ENCODE data around the gene LARGE1.

LARGE1 gene

GRCh38 chr22:33913188-33913587, 7.1 kb downstream of the LARGE1 start:
- no peak for DNase-seq (ENCODE audit: low spot score)

DNA sequence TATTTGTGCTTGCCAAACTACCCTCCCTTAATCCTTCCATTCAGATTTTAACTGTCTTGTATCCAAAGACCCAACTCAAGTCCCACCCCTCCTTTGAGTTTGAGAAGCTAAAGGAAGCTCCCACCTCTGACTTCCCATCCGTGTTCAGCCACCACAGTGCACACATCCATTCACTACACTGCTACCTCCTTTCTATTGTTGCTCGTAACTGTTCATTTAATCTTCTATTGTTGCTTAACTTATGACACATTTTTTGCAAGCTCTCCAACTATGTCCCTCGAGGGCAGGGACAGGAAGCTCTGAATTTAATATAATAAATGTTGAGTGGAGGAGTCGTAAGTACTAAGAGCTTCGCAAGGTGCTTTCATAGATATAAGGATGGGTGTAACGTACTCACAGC, 10.4 kb downstream of the LARGE1 start:
- no peak for DNase-seq (ENCODE audit: low spot score)

DNA sequence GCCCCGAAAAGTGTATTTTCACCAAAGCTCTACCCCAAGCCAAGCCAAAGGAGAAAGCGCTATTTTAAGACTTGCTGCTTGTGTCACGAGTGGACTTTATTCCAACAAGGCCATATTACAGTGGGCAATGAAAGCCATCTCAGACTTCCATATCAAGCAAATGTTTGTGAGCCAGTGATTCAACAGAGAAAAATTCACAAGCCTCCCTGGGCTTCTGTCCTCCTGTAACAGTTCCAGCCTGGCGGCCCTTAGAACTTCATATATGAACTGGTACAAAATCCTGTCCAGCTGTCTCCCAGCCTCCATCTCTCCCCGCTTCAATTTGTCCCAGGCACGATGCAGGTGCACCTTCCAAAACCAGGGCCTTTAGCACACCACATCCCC, 11.2 kb downstream of the LARGE1 start:
- DNase-seq (ENCODE audit: low spot score) = no peak

DNA sequence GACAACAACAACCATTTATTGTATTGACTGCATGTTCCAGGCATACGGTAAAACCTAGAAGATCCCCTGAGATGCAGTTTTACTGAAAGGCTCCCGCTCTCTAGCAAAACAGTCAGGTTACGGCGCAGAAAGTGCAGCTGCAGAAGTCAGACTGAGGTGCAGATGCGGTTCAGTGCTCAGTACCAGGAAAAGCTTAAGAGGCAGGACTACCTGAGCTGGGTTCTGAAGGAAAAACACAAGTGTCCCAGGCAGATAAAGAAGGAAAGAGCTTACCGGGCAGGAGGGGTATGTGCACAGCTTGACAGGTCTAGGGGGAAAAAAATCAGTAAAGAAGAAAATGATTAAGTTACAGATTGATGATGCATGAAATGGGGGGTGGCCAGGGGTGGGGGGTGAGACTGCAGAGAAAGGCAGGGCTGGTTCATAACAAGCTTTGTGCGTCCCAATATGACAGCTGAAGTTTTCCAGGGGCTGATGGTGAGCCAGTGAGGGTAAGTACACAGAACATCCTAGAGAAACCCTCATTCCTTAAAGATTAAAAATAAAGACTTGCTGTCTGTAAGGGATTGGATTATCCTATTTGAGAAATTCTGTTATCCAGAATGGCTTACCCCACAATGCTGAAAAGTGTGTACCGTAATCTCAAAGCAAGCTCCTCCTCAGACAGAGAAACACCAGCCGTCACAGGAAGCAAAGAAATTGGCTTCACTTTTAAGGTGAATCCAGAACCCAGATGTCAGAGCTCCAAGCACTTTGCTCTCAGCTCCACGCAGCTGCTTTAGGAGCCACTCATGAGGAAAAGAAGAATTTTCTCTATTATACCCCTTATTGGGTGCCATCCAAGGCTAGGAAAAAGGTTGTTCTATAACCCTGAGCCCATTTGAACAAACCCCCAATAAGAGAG, 11.9 kb downstream of the LARGE1 start:
- DNase-seq (ENCODE audit: low spot score) = no peak

- no peak for DNase-seq (ENCODE audit: low spot score)
Observed at GRCh38 chr22:33906954-33907353, 13.3 kb downstream of the LARGE1 start.

GRCh38 chr22:33906475-33906874, 13.8 kb downstream of the LARGE1 start:
- DNase-seq (ENCODE audit: low spot score) = no peak

GRCh38 chr22:33903012-33903411, 17.3 kb downstream of the LARGE1 start:
- DNase-seq (ENCODE audit: low spot score) = no peak

DNA sequence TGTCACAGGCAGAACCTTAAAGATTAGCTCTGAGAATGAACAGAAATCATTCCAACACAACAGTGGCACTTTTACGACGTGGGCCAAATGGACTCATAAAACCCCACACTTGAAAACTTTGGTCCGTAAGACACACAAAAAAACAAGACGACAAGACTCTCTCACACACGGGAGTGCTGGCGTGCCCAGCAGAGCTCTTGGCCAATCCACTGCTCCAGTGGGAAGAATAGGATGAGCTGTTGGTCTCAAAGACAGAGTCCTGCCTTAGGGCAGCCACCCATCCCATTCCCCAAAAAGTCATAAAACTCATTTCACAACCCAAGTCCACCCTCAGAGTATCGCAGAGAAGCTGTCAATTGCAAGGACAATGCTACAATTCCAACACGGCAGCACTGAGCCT, 18.2 kb downstream of the LARGE1 start:
- DNase-seq (ENCODE audit: low spot score) = no peak

DNA sequence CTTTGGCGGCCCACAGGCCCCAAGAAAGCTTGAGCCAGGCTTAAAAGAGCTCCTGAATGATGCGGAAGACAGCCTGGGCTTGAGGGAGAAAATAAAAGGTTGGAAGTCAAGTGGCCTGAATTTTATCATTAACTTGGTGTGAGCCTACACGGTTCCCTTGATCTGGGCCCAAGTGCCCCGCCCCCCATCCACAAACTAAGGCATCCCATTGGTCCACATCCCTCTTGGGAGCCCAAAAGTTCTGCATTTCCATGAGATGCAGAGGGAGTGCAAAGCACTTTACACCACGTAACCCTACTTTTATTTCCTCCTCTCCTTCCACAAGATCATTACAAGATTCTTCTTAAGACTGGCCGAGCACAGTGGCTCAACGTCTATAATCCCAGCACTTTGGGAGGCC, 22.2 kb downstream of the LARGE1 start:
- DNase-seq (ENCODE audit: low spot score) = no peak

GRCh38 chr22:33897448-33897835, 22.8 kb downstream of the LARGE1 start:
- no peak for DNase-seq (ENCODE audit: low spot score)

DNA sequence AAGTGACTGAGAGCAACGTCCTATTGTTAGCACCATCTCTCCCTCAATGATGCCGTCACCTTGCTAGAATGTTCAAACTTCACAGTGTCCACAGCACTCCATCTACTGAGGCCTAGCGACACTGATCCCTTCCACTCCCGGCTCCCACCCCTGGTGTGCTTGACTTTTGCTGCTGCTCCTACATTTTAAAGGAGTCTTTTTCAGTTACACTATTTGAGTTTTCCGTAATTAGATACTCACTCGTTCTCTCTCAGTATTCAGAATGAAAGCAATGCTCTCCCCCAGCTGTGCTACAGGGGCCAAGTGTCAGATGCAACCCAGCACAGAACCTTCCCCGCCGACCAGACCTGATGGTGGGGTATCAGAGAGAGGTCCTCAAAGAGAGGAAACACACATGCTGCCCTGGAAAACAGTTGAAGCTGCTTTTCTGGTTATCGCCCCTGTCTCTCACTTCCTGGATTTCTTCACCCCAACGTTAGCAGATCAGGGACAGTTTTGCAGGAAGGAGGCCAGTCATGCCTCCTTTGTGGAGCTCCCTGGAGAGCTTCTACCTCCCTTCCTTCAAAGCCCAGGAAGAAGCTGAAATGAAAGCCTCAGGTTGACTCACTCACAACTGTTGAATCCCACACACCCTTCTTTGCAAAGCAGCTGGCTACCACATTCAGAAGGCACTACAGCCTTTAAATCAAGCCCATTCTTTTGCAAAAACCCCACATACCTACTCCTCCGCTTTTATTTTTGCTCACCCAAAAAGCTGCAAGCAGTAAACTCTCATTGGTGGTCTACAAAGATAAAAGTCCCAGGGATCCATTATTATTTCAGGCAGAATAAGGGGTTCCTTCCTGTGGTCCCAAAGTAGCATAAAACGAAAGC, 23.5 kb downstream of the LARGE1 start:
- no peak for DNase-seq (ENCODE audit: low spot score)

DNA sequence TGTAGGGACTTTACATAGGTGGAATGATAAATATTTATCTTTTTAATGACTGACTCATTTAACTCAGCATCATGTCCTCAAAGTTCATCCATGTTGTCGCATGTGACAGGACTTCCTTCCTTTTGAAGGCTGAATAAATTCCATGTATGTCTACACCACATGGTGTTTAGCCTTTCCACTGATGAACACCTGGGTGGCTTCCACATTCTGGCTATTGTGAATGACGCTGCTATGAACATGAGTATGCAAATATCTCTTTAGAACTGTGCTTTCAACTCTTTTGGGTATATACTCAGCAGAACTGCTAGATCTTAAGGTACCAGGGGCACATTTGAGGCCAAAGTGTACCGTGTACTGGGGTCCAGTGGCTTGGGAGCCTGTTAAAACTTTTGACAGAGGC, 24.1 kb downstream of the LARGE1 start:
- no peak for DNase-seq (ENCODE audit: low spot score)

- no peak for DNase-seq (ENCODE audit: low spot score)
Observed at GRCh38 chr22:33895444-33895843, 24.8 kb downstream of the LARGE1 start.

DNA sequence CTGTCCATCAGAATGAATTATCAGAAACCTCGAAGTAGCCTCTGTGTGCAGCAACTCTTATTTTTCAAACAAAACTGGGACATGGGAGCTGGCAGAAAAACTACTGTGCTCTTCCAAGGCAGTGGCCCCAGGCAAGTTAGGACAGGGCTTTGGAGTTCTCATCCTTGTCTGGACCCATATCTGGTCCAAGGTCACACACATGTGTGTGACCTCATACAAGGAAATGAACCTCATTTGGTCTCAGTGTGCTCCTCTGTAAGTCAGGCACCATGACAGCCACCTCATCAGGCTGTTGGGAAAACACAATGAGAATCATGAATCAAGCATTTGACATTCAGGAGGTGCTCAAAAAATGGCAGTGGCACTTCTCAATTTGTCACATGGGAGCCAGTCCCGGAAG, 25.8 kb downstream of the LARGE1 start:
- DNase-seq (ENCODE audit: low spot score) = no peak

DNA sequence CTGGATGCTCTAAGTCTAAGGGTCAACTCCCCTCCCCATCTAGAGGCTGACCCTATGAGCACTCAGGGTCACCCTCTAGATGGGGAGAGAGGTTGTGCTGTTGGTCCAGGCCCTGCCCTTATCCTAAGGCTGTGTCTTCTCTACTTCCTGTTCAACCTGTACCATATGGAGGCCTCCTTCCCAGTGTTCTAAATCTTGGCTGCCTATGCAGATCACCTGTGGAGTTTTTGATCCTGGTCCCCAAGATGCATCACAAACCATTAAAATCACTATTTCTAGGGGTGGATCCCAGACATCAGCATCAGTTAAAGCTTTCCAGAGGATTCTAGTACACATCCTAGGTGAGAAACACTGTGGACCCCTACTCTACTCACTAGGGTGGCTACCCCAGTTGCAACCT, 26.2 kb downstream of the LARGE1 start:
- no peak for DNase-seq (ENCODE audit: low spot score)

DNA sequence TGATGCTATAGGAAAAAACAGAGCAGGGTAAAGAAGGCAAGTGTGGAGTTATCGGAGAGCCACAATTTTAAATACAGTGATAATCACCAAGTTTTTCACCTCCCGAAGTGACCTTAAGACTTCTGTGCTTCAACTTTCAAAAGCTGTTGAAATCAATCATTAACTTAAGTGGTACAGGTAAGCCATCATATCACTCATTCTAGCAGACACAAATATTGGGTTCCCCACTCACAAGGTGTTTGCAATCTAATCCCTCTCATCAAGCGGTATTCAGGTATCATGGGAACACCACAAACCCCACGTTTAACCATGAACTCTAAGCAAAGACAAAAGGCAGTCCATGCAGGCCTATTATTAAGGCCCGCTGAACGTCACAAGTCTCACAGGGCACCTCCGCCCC, 26.8 kb downstream of the LARGE1 start:
- no peak for DNase-seq (ENCODE audit: low spot score)

- DNase-seq (ENCODE audit: low spot score) = no peak
Observed at GRCh38 chr22:33891992-33892391, 28.3 kb downstream of the LARGE1 start.

DNA sequence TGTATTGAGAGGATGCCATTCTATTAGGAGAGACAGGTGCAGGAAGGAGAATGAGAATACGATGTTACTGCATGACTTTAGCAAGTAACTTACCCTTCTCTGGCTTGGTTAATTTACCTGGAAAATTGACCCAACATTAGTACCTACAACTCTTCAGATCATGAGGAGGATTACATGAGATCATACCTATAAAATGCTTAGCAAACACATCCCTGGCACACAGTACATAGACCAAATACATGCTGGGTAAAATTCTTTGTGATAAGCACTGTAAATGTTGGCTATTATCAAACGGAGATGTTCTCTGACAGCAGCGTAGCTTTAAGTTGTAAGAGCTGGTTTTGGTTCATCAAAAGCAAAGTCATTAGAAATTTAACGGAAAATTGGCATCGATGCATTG, 28.8 kb downstream of the LARGE1 start:
- DNase-seq (ENCODE audit: low spot score) = no peak

GRCh38 chr22:33889748-33890147, 30.5 kb downstream of the LARGE1 start:
- DNase-seq (ENCODE audit: low spot score) = no peak

DNA sequence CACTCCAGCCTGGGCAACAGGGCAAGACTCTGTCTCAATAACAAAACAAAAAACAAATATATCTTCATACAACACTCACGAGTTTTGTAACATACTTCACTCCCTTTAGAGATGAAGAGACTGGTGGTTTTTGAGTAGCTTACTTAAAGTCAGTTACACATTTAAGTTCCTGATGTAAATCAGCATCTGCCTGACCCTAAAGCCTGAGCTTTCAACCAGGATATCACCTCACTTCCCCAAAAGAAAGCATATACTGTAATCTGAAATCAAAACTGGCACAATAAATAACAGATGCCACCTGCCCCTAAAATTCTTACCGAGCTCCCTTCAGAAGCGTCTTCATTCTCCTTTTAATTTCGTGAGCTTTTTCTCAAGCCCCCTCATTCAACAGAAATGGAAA, 31.5 kb downstream of the LARGE1 start:
- DNase-seq (ENCODE audit: low spot score) = no peak

- no peak for DNase-seq (ENCODE audit: low spot score)
Observed at GRCh38 chr22:33887173-33887572, 33.1 kb downstream of the LARGE1 start.

DNA sequence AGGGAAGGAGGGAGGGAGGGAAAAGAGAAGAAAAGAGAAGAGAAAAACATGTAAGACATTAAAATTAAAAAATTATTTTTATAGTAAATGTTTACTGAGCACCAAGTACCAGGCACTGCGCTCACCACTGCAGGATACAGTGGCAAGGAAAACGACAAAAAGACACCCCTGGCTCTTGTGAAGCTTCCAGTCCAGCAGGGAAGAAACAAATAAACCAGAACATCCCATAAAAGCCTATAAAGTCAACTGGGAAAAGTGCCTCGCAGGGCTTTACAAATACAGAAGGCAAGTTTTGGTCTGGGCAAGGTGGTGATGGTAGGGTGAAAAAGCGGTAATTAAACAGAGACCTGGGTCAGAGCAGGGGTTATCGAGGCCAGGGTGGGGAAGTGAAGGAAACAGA, 33.6 kb downstream of the LARGE1 start:
- DNase-seq (ENCODE audit: low spot score) = no peak

- no peak for DNase-seq (ENCODE audit: low spot score)
Observed at GRCh38 chr22:33884829-33885228, 35.4 kb downstream of the LARGE1 start.
